ENCODE data around the gene RALB. TPM values are rescaled to one million over a fixed set of nuclear protein-coding genes. Genes with fewer than 3 reads are reported as not detected.

RALB gene
- total RNA-seq, 1 donor from 2014 or later, result 40.4 TPM

- peaks cover 14% of the 10 kb centered on the region for H3K4me1 Mint-ChIP-seq (ENCODE audit: unreplicated experiment)
- no peaks in the 10 kb centered on the region for H3K36me3 Mint-ChIP-seq
- no peak for DNase-seq (ENCODE audit: extremely low spot score, unreplicated experiment)
- peak overlapping the region; percentile 68 for H3K4me3 Mint-ChIP-seq
- no peaks in the 10 kb centered on the region for H3K9me3 Mint-ChIP-seq
- peaks cover 54% of the 10 kb centered on the region for H3K27me3 Mint-ChIP-seq
- no peak for TF ChIP-seq CTCF (conservative IDR thresholded peaks at IDR 0.05)
- no peak overlapping the region for H3K27ac Mint-ChIP-seq
Measured at GRCh38 chr2:120343100-120343432, 90.4 kb downstream of the RALB start.

DNA sequence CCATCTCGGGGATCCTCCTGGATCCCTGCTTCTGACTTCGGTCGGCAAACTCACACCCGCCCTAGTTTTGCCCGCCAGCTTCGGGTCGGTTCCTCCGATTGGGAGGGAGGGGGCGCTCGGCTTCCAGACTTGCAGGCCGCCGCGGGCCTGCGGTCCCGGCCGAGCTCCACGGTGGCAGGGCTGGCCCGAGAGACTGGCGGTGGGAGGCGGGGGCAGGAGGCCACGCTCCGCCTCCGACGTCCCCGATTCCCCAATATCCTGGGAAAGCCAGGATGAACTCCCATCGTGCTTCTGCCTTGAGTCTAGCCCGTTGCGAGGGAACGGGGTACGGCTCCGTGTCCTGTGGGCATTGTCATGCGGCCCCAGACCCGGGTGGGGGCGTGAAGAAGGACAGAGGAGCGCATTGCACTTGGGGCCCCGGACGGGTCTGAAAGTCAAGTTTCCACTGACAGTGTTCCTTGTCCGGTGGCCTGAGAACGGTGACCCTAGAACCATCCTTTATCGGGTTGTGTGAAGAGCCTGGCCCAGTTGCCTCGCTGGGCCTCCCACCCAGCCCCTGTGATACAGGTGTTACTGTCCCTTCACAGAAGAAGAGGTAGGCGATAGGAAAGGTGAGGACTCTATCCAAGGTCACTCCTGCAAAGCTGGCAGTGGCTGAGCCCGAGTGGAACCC, 90.9 kb downstream of the RALB start:
- no peaks in the 10 kb centered on the region for H3K36me3 Mint-ChIP-seq
- peaks cover 19% of the 10 kb centered on the region for H3K4me1 Mint-ChIP-seq (ENCODE audit: unreplicated experiment)
- H3K27me3 Mint-ChIP-seq, result peaks cover 54% of the 10 kb centered on the region
- peak overlapping the region; percentile 68 for H3K4me3 Mint-ChIP-seq
- DNase-seq (ENCODE audit: extremely low spot score, unreplicated experiment), result peak; percentile 88
- peak; percentile 86 for TF ChIP-seq CTCF (conservative IDR thresholded peaks at IDR 0.05)
- H3K27ac Mint-ChIP-seq, result no peak overlapping the region
- no peaks in the 10 kb centered on the region for H3K9me3 Mint-ChIP-seq

Other genes starting within 250 kb of the RALB start
- gene EPB41L5, start 239.8 kb upstream of the RALB start, total RNA-seq (ENCODE audit: low replicate concordance), result 29.3 and 37.6 TPM in 2 replicates
- 23.0 and 27.2 TPM in 2 replicates for gene TMEM185B, start 29.5 kb upstream of the RALB start, total RNA-seq (ENCODE audit: low replicate concordance)
- 4.9 and 7.5 TPM in 2 replicates for gene INHBB, start 93.3 kb downstream of the RALB start, total RNA-seq (ENCODE audit: low replicate concordance)

Measured in type B pancreatic cell (in vitro differentiated cells).